ENCODE data around the gene GABRB2.

The GABRB2 gene

DNA sequence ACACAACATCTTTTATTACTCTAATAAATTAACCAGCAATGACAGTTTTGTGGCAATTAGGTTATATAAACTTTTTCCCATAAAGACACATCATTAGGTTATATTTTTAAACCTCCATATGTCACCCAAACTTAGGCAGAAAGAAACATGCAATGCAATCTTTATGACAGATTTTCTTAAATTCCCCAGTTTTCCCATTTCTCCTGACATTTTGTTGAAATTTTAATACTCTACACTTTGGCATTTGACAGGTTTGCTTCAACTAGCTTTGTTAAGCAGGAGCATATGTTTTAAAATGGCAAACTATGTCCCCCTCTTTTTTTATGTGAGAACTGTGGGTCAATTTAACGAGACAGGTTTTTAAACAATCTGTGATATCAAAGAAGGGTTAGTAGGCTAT is 155.5 kb downstream of the GABRB2 start:
- TF ChIP-seq, protein P1, sequence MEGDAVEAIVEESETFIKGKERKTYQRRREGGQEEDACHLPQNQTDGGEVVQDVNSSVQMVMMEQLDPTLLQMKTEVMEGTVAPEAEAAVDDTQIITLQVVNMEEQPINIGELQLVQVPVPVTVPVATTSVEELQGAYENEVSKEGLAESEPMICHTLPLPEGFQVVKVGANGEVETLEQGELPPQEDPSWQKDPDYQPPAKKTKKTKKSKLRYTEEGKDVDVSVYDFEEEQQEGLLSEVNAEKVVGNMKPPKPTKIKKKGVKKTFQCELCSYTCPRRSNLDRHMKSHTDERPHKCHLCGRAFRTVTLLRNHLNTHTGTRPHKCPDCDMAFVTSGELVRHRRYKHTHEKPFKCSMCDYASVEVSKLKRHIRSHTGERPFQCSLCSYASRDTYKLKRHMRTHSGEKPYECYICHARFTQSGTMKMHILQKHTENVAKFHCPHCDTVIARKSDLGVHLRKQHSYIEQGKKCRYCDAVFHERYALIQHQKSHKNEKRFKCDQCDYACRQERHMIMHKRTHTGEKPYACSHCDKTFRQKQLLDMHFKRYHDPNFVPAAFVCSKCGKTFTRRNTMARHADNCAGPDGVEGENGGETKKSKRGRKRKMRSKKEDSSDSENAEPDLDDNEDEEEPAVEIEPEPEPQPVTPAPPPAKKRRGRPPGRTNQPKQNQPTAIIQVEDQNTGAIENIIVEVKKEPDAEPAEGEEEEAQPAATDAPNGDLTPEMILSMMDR (IDR thresholded peaks at IDR 0.05; ENCODE audit: control extremely low read depth, extremely low read depth, low read depth, missing control alignments): no peak
- POLR2A ChIA-PET: no interaction called here
- CTCF ChIA-PET: no interaction called here
- no peak for DNase-seq (ENCODE audit: extremely low spot score)

DNA sequence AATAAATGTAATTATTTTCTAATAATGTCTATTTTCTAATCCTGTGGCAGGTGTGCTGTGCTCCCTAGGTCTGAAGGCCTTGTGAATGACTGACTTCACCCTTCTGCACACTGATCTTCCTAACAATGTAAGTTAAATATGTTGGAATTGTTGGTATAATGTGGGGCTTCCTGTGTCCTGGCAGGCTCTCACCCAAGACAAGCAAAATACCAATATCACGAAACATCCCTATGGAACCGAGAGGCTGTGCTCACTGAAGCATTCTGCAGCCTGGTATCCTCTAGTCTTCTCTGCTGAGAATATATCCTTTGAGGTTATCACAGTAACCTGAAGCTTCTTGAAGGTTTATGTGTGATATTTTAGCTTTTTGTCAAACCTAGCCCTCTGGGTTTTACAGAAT is 159.4 kb downstream of the GABRB2 start:
- TF ChIP-seq, protein P1 (IDR thresholded peaks at IDR 0.05; ENCODE audit: control extremely low read depth, extremely low read depth, low read depth, missing control alignments): no peak
- CTCF ChIA-PET: interaction anchor here (0.6 kb wide), 1 partner anchor 130 kb away, joined by 5 read pairs; no protein-coding TSS in a partner anchor
- POLR2A ChIA-PET: no interaction called here
- DNase-seq (ENCODE audit: extremely low spot score): no peak

GRCh38 chr5:161385027-161385426 is 161.5 kb downstream of the GABRB2 start:
- TF ChIP-seq, protein P1 (IDR thresholded peaks at IDR 0.05; ENCODE audit: control extremely low read depth, extremely low read depth, low read depth, missing control alignments): no peak
- CTCF ChIA-PET: interaction anchor here (1.5 kb wide), 1 partner anchor 10 kb away, joined by 5 read pairs; no protein-coding TSS in a partner anchor
- POLR2A ChIA-PET: no interaction called here
- DNase-seq (ENCODE audit: extremely low spot score): no peak

GRCh38 chr5:161382685-161383084 is 163.8 kb downstream of the GABRB2 start:
- ChIA-PET CTCF (interaction anchor here (1.6 kb wide), 1 partner anchor 10 kb away, joined by 4 read pairs; no protein-coding TSS in a partner anchor), POLR2A (no interaction called here)
- no peak for DNase-seq (ENCODE audit: extremely low spot score)
- TF ChIP-seq, protein P1 (IDR thresholded peaks at IDR 0.05; ENCODE audit: control extremely low read depth, extremely low read depth, low read depth, missing control alignments): no peak

GRCh38 chr5:161380486-161380885 is 166.0 kb downstream of the GABRB2 start:
- no peak for DNase-seq (ENCODE audit: extremely low spot score)
- ChIA-PET POLR2A (no interaction called here), CTCF (interaction anchor here (1.1 kb wide), 1 partner anchor 535 kb away, joined by 3 read pairs; no protein-coding TSS in a partner anchor)
- TF ChIP-seq, protein P1 (IDR thresholded peaks at IDR 0.05; ENCODE audit: control extremely low read depth, extremely low read depth, low read depth, missing control alignments): no peak

DNA sequence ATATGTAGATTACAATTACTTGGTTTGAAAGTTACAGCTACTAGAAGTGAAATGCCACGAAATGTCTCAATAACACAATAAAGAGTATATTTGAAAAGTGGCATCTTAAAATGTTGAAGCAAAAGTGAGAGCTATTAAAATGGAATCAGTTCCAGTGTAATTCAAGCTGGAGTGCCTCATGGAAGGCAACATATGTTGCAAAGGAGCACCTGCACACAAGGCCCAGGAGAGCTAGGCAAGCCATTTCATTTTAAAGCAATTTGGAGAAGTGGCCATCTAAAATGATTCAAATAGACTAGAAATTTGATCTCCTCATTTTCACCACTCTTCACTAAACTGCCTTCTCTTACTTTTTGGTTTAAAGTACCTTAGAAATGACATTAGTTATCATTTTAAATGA is 167.8 kb downstream of the GABRB2 start:
- CTCF ChIA-PET: interaction anchor here (0.6 to 1.5 kb wide), 2 partner anchors 10 to 16 kb away, joined by 3 read pairs; no protein-coding TSS in a partner anchor
- TF ChIP-seq, protein P1 (IDR thresholded peaks at IDR 0.05; ENCODE audit: control extremely low read depth, extremely low read depth, low read depth, missing control alignments): no peak
- DNase-seq (ENCODE audit: extremely low spot score): no peak
- POLR2A ChIA-PET: no interaction called here

Measured in GM10248 (cell line).